HG03460 (cell line): ENCODE measurements around the gene CD28.

Experiments
- ATAC-seq: cut with Tn5 transposase; IDR thresholded peaks from one replicate; pipeline ENCODE4 v1.9.1; 2021; ENCODE audit not compliant: unreplicated experiment

CD28 gene

DNA sequence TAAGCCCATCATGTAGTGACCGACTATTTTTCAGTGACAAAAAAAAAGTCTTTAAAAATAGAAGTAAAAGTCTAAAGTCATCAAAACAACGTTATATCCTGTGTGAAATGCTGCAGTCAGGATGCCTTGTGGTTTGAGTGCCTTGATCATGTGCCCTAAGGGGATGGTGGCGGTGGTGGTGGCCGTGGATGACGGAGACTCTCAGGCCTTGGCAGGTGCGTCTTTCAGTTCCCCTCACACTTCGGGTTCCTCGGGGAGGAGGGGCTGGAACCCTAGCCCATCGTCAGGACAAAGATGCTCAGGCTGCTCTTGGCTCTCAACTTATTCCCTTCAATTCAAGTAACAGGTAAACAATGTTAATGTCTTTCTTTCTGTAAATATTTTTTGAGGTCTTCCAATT lies at the start of gene CD28:
Gene CD28, plus strand, starts transcription at position 237 of the 400 bp plus-strand sequence. Its CDS starts 58 bp downstream, at position 295.
- peak; percentile 100 for ATAC-seq

DNA sequence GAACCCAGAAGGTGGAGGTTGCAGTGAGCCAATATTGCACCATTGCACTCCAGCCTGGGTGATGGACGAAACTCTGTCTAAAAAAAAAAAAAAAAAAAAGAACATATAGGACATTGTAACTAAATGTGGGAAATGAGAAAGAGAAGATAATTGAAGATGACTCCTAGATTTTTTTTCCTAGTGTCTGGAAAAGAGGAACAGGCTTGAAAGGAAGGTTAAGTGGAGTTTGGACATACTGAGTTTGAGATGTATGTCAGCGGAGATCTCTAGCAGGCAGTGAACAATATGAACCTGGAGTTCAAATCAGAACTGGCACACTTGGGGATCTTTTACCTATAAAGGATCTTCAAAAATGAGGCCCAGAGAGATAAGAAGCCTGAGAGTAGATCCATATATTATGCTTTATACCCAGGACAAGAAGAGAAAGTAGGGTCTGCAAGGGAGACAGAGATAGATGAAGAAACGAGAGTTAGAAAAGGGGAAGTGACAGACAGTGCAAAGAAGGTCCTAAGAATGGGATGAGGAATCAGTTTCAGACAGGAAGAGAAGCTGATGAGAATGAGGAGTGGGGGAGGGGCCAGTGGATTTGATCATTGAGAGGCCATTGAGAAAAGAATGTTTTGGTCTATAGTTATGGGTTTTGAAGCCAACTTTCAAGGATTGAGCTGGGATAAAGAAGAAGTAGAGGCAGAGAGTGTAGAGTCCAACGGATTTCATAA lies 46.9 kb upstream of the CD28 start:
- no peak for ATAC-seq

DNA sequence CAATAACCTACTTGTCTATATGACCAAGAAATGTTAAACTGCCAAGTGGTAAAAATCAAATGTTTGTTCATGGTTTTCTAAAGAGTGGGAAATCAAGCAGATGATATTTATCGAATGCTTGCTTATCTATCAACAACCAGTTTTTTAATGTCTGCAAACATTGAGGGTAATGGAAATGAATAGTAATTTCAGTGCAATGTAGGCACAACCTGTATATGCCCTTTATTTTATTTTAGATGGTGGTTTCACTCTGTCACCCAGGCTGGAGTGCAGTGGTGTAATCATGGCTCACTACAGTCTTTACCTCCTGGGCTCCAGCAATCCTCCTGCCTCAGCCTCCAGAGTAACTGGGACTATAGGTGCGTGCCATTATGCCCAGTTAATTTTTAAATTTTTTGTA lies 46.0 kb upstream of the CD28 start:
- no peak for ATAC-seq

DNA sequence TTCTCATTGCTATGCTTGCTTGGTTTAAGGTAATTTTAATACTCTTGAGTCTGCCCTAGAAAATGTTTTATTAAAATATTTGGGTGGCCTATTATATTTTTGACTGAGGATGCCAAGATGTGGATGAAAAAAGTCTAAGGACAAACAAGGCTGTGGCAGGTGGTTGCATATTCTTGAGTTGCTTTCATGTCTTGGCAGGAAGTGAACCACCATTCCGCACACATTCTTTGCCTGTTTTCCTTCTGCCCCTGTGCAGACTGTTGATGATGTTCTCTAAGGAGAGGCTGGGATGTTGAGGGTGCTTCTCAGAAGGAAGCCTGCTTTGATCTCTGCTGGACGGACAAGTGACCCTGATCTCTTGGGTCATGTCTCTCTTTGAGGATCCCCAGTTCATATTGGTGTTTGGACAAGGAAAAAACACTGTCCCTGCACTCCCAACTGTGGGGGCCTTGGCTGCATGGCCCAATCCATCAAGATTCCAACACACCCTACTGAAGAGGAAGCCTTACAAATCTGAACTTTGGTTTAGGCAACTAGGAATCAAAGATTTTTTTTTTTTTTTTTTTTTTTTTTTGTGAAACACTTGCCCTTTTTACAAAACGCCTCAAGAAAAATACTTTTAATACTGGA lies 45.0 kb upstream of the CD28 start:
- no peak for ATAC-seq

DNA sequence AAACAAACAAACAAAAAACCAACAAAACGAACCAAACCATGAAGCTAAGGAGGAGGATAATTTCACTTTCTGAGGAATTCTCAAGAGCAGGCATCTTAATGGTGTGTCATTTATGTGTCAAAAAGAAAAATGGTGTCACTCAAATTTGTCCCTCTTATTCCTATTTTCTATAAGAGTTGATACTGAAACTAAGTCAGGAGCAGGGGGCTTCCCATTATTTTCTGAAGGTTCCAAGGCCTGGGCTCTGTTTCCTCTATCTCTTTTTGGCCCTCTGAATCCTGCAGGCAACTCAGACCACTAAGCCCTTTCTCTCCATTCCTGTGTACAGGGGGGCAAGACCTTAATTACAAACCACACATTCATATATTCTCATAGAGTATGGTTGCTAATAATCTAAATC lies 44.0 kb upstream of the CD28 start:
- no peak for ATAC-seq

DNA sequence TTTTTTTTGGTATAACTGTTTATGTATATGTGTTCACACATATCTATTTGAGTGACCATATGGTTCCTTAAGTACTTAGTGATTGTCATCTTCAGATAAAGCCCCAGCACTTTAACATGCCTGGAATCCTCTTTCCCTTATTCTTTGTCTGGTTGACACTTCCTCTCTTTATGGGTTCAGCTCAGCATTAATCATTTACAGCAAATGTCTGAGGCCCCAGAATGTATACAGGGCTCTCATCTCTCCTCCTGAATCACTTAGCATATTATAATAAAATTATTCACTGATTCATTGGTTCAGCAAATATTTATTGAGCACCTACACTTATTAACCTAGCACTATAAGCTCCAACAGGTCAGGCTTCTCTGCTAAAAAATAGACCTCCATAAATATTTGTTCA lies 43.5 kb upstream of the CD28 start:
- no peak for ATAC-seq

DNA sequence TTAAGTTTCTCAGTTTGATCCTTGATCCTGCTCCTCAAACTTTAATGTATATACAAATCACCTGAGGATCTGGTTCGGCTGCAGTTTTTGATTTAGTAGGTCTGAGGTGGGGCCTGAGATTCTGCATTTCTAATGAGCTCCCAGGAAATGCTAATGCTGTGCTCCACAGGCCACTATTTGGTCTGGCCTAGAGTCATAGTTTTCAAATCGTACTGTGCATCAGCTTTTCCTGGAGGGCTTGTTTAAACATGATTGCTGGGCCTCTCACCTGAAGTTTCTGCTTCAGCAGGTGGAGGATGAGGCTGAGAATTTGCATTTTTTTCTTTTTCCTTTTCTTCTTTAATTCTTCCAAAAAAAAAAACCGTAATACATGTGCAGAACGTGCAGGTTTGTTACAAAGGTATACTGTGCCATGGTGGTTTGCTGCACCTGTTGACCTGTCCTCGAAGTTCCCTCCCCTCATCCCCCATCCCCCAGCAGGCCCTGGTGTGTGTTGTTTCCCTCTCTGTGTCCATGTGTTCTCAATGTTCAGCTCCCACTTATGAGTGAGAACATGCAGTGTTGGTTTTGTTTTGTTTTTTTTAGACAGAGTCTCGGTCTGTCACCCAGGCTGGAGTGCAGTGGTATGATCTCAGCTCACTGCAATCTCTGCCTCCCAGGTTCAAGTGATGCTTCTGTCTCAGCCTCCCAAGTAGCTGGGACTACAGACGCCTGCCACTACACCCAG lies 42.2 kb upstream of the CD28 start:
- ATAC-seq = no peak

DNA sequence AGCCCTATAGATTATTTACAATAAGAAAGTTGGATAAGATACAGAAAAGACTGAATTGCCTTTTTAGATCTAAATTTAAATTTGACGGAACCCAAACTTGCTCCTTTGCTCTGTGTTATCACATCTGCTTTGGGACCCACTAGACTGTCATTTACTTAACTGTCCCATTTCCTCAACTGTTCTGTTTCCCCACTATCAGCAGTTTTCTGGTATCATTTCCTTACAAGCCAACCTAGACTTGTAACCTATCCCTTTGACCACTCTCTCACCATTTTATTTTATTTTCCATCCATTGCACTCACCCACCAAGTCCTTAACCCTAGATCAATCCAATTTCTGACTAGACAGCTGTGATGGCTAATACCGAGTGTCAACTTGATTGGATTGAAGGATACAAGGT lies 38.6 kb upstream of the CD28 start:
- no peak for ATAC-seq

DNA sequence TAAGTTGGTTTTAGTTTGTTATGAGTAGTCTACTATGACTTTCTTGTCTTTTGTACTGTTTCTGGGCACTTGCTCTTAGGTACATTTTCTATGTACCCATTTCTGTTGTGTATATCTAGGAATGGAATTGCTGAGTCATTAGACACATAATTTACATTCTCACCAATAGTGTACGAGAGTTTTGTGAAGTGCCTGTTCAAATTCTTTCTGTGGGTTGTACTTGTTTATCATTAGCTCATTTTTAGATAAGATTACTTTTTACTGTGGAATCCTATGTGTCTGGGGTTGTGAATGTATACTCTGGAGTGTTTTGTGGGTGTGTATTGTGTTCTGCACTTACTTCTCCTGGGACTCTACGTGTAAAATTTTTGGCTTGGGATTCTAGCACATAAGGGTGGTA lies 36.6 kb upstream of the CD28 start:
- ATAC-seq = no peak

DNA sequence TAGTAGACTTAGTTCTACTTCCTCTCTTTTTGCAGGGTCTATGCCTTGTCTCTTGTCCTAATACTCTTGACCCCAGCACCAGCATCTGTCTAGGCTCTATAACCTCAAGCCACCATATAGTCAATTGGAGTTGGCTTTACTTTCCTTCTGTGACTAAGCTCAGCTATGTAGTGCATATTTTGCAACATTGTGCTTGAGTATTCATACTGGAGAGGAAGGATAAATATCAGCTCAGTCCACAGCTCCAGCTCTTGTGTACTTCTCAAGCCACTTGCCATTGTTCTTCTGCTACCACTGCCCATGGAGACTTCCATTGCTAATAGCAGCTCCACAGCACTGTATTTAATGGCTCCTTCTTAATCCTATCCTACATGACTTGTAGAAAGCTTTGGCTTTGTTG lies 35.5 kb upstream of the CD28 start:
- no peak for ATAC-seq

DNA sequence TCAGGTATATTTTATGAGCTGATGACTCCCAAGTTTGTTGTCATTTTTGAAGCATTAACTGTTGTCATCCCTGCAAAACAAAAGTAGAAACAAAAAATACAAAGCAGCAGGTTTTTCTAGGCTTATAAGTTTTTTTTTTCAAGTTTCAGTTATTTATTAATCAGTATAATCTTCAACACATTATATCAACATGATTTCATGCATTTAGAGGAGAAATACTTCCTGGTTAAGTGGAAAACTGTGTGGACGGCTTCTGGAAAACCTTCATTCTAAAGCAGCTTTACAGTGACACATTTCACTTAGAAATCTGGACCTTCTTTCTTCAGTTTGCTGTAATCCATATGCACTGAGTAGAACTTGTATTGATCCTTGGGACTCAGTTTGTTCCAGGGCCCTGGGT lies 34.6 kb upstream of the CD28 start:
- no peak for ATAC-seq

DNA sequence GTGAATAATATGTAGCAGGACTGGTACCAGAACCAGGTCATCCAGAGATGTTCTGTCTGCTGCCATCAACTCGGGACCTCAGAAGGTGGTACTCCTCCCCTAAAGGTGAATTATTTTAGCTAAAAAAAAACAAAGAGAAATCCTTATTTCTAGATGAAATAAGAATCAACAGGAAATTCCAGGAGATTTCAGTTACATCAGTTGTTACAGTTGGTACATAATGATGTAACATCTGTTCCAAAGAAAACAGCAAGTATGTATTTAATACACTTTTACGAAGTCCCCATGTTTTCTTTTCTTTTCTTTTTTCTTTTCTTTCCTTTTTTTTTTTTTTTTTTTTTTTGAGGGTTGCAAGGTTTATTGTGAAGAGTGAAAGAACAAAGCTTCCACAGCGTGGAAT lies 33.6 kb upstream of the CD28 start:
- no peak for ATAC-seq

DNA sequence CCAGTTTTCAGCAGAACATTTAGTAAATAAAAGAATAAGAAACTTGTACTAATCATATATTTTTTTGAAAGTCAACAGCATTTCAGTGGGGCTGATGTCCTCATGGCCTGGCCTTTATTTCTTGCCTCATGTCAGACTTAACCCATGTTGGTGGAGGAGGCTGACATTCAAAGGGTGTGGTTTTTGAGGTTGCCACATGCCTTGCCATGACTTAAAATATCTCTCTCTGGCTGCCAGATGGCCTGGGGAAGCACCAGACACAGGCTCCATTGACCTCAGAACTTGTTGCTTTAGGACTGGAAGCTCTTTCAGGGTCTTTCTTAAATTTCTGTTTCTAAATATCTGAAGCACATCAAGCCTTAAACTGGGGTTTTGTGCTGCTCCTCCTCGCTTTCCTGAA lies 32.5 kb upstream of the CD28 start:
- peak; percentile 99 for ATAC-seq

DNA sequence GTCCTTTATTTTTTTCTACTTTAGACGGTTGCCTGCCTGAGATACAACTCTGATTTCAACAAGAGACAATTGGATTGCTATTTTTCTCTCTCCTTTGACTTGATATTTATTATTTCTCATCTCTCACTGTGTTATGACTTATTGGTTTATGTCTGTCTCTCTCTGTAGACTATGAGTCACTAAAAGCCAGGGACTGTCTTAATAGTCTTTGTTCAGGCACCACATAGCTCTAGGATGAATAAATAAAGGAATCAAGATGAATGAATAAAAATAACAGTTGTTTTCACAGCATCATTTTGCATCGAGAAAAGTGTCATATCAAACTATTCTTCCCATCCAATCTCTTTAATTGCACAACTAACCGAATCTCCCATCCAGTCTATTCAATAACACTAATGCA lies 31.4 kb upstream of the CD28 start:
- no peak for ATAC-seq

DNA sequence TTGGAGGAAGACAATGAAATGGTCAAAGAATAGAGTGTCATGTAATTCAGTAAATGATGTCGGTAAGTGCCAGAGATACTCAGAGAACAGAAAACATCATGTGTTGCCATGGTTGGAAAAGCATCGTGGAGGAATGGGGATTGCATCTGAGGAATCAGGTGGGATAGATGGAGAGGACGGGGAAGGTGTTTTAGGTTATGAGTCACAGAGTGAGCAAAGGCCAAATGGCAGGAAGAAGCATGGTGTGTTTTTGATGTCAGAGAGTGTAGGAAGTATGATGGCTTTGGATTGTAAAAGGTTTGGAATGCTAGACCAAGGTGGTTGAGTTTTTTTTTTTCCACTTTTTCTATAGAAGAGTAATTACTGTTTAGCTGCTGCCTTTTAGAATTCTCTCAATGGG lies 27.5 kb upstream of the CD28 start:
- ATAC-seq = no peak

DNA sequence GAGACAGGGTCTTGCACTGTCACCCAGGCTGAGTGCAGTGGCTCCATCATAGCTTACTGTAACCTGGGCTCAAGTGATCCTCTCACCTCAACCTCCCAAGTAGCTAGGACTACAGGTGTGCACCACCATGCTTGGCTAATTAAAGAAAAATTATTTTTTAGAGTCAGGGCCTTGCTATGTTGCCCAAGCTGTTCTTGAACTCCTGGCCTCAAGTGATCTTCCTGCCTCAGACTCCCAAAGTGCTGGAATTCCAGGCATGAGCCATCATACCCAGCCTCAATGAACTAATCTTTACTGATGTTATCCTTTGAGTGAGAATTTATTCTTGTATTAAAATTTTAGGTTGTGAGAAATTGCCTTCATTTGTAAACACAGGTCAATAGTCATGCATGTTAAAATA lies 27.0 kb upstream of the CD28 start:
- no peak for ATAC-seq

DNA sequence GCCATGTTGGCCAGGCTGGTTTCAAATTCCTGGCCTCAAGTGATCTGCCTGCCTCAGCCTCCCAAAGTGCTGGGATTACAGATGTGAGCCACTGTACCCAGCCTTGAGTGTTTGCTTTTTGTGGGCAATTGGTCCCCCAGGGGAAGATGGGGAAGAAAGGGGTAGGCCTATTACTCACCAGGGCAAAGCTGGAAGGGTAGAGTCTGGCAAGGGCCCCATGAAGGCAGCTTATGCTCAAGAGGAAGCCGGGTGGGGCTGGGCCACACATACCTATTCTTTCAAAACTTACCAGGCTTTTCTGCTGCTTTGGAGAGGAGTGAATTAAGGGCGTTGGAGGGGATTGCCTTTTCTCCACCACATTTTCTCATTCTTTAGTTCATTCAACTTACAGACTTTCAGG lies 24.5 kb upstream of the CD28 start:
- ATAC-seq = no peak

DNA sequence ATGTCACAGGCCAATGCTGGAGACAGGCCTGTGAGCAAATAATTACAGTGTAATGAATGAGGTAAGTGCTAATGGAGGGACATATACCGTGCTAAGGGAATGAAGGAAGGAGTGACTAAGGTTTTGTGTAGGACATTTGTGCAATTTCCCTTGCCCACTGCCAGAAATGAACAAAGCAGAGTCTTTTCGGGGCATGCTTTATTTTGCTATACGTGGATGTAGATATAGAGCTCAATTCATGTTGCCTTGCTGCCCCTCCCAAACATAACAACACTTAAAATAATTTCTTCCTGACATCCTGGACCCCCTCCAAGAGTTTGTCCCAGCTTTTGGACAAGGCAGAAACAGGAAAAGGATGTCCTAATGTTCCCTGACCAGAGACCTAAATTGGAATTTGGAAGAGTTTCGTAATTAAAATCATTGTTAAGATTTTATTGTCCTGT lies 23.7 kb upstream of the CD28 start:
- ATAC-seq = no peak

DNA sequence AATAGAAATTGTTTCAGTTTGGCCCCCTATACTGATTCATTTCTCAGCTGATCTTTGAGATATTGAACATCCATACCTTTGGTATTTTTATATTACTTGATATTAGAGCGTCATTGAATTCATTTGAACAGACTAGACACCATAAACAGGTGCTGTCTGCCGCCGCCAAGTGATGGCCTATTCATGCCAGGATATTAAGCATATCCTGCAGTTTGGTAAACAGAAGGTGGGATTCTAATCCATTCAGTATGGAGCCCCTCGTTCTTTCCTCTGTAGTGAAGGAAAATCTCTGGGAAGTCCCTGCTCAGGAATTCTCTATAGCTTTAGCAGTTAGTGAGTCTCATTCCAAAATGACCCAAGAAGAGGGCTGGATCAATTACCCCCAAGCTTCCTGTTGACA lies 23.0 kb upstream of the CD28 start:
- ATAC-seq = no peak

DNA sequence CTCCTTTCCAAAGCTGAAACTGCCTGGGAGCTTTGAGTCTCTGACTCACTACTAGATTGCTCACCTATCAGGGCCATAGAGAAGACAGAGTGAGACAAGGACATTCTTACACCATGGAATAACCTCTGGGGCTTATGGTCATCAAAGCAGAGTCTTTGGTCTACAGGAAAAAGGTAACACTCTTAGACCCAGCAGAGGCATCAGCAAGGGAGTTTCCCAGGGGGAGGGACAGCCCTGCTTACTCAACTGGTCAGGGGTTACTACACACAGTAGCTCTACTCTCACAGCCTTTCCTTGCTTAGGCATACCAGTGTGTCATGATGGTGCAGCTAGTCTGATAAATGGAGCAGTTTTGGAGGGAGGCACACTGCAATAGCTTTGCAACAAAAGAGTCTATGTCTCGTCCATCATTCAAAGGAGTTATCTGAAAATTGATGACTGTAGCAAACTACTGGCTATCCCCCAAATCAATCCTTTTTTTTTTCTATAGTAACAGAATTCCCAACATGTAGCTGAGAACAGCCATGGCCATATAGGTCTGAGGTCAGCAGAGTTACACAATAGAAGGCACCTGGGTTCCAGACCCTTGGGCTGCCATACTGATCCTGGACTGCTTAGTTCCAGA lies 22.4 kb upstream of the CD28 start:
- peak; percentile 78 for ATAC-seq

DNA sequence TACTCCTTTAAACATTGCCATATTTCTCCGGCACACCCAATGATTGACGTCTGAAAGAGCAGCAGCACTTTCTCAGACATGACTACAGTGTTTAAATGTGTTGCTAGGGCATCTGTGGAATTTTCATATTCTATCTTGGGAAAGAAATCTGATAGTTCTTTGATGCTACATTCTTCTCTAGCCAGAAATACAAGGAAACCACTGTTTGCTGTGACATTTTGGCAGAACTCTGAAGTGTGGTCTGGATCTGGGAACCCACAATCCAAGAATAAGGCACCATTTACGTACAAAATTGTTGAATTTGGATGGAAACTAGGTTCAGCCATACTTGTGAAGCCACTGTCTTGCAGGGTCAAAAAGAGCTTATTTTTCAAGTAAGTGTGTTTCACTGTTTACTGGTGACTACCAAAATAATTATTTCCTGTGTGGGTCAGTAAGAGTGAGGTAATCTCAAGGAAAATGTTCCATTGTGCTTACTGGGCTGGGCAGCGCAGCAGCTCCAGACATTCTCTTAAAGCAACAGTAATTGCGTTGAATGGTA lies 21.3 kb upstream of the CD28 start:
- ATAC-seq = no peak
